WTC11 (cell line): ENCODE results near the gene TMTC1. TPM values are rescaled to one million over a fixed set of nuclear protein-coding genes. Genes with fewer than 3 reads are reported as not detected.

Experiments used
- ATAC-seq: fragments of 200-7000 bp; cut with Tn5 transposase; 2 replicates; pipeline ENCODE4 v1.10.0; 2021; ENCODE audit warnings: mild to moderate bottlenecking, moderate library complexity
- CTCF ChIA-PET: fragments of 300-600 bp; sonication (Branson Sonifier 250); formaldehyde crosslinking; loops from one replicate; lab custom pipeline; 2021; ENCODE audit warnings: antibody characterized with exemption; lab: Charles Lee
- POLR2A ChIA-PET: fragments of 350-600 bp; sonication (Branson Sonifier 250); formaldehyde crosslinking; loops from one replicate; lab custom pipeline; 2021; ENCODE audit warnings: antibody characterized with exemption; lab: Charles Lee
- DNase-seq: peaks from one replicate; pipeline ENCODE4 v3.0.0; 2021; ENCODE audit warnings: low spot score
- H3K27ac Mint-ChIP-seq: 2 replicates; pipeline ENCODE4 v1.8.0; 2021; ENCODE audit warnings: mixed read lengths
- H3K27me3 Mint-ChIP-seq: 2 replicates; pipeline ENCODE4 v1.8.0; 2021; ENCODE audit warnings: low read depth, mild to moderate bottlenecking, moderate library complexity, mixed read lengths
- H3K36me3 Mint-ChIP-seq: 2 replicates; pipeline ENCODE4 v1.8.0; 2021; ENCODE audit warnings: mixed read lengths
- H3K4me1 Mint-ChIP-seq: 2 replicates; pipeline ENCODE4 v1.8.0; 2022; ENCODE audit warnings: mixed read lengths
- H3K4me3 Mint-ChIP-seq: 2 replicates; pipeline ENCODE4 v1.8.0; 2021; ENCODE audit warnings: mild to moderate bottlenecking, moderate library complexity, mixed read lengths
- H3K9me3 Mint-ChIP-seq: 2 replicates; pipeline ENCODE4 v1.8.0; 2021; ENCODE audit warnings: mixed read lengths
- ATF1 ChIP-seq: sonication (generic); formaldehyde crosslinking; IDR thresholded peaks from 2 replicates; pipeline ENCODE4 v1.8.1; 2023; ENCODE audit warnings: mild to moderate bottlenecking, moderate library complexity, missing genetic modification reagents
- ELF4 ChIP-seq: sonication (generic); formaldehyde crosslinking; IDR thresholded peaks from 2 replicates; pipeline ENCODE4 v1.8.1; 2022; ENCODE audit warnings: low read depth, mild to moderate bottlenecking, moderate library complexity, missing genetic modification reagents
- FOXP1 ChIP-seq: sonication (generic); formaldehyde crosslinking; IDR thresholded peaks from 2 replicates; pipeline ENCODE4 v1.8.0; 2022; ENCODE audit warnings: missing genetic modification reagents, mild to moderate bottlenecking, moderate library complexity, borderline replicate concordance
- GTF2I ChIP-seq: fragments of 250-450 bp; sonication (Bioruptor Pico); conservative IDR thresholded peaks from 2 replicates; pipeline ENCODE4 v1.4.0; 2021; ENCODE audit warnings: mild to moderate bottlenecking
- HMGA2 ChIP-seq: fragments of 250-450 bp; sonication (Bioruptor Pico); IDR thresholded peaks from 2 replicates; pipeline ENCODE4 v1.4.0; 2021; ENCODE audit warnings: mild to moderate bottlenecking, moderate library complexity
- KAT7 ChIP-seq: sonication (generic); formaldehyde crosslinking; IDR thresholded peaks from 2 replicates; pipeline ENCODE4 v1.8.1; 2023; ENCODE audit warnings: missing genetic modification reagents, mild to moderate bottlenecking, borderline replicate concordance
- MYBL2 ChIP-seq: sonication (generic); formaldehyde crosslinking; IDR thresholded peaks from 2 replicates; pipeline ENCODE4 v1.8.1; 2023; ENCODE audit warnings: mild to moderate bottlenecking, moderate library complexity, missing genetic modification reagents
- NFATC4 ChIP-seq: fragments of 250-450 bp; sonication (Bioruptor Pico); IDR thresholded peaks from 2 replicates; pipeline ENCODE4 v1.9.0; 2021; ENCODE audit warnings: mild to moderate bottlenecking
- RORB ChIP-seq: fragments of 250-450 bp; sonication (Bioruptor Pico); IDR thresholded peaks from 2 replicates; pipeline ENCODE4 v1.9.0; 2021; ENCODE audit warnings: mild to moderate bottlenecking
- SMAD3 ChIP-seq: sonication (generic); formaldehyde crosslinking; IDR thresholded peaks from 2 replicates; pipeline ENCODE4 v1.8.0; 2022; ENCODE audit warnings: missing genetic modification reagents, mild to moderate bottlenecking, borderline replicate concordance
- SP1 ChIP-seq: sonication (generic); formaldehyde crosslinking; conservative IDR thresholded peaks from 2 replicates; pipeline ENCODE4 v1.8.1; 2022; ENCODE audit warnings: missing genetic modification reagents
- TP53 ChIP-seq: sonication (generic); formaldehyde crosslinking; IDR thresholded peaks from 2 replicates; pipeline ENCODE4 v1.8.1; 2023; ENCODE audit warnings: mild to moderate bottlenecking, missing genetic modification reagents
- ZNF121 ChIP-seq: sonication (generic); formaldehyde crosslinking; IDR thresholded peaks from 2 replicates; pipeline ENCODE4 v1.8.0; 2023; ENCODE audit warnings: missing genetic modification reagents
- ZNF138 ChIP-seq: sonication (generic); formaldehyde crosslinking; conservative IDR thresholded peaks from 2 replicates; pipeline ENCODE4 v1.8.1; 2022; ENCODE audit warnings: mild to moderate bottlenecking, moderate library complexity, missing genetic modification reagents
- ZNF396 ChIP-seq: fragments of 250-450 bp; sonication (Bioruptor Pico); IDR thresholded peaks from 2 replicates; pipeline ENCODE4 v1.8.0; 2021; ENCODE audit warnings: mild to moderate bottlenecking, moderate library complexity, borderline replicate concordance
- ZNF671 ChIP-seq: fragments of 250-450 bp; sonication (Bioruptor Pico); IDR thresholded peaks from 2 replicates; pipeline ENCODE4 v1.8.0; 2021; ENCODE audit warnings: mild to moderate bottlenecking
- total RNA-seq: library from RNA; stranded (reverse); gene quantifications from 3 replicates; pipeline ENCODE4 v1.2.3, GENCODE V29; 2021
- TF ChIP-seq, protein P1 (sequence below): sonication (generic); formaldehyde crosslinking; IDR thresholded peaks from 2 replicates; pipeline ENCODE4 v1.8.0; 2023; ENCODE audit warnings: missing genetic modification reagents, mild to moderate bottlenecking, borderline replicate concordance
- TF ChIP-seq, protein P2 (sequence below): sonication (generic); formaldehyde crosslinking; IDR thresholded peaks from 2 replicates; pipeline ENCODE4 v1.8.1; 2023; ENCODE audit warnings: mild to moderate bottlenecking, missing genetic modification reagents, moderate library complexity
- TF ChIP-seq, protein P3 (sequence below): sonication (generic); formaldehyde crosslinking; IDR thresholded peaks from 2 replicates; pipeline ENCODE4 v1.8.0; 2022; ENCODE audit warnings: mild to moderate bottlenecking, missing genetic modification reagents
- TF ChIP-seq, protein P4 (sequence below): sonication (generic); formaldehyde crosslinking; conservative IDR thresholded peaks from 2 replicates; pipeline ENCODE4 v1.8.1; 2022; ENCODE audit warnings: mild to moderate bottlenecking, missing genetic modification reagents
- TF ChIP-seq, protein P5 (sequence below): sonication (generic); formaldehyde crosslinking; IDR thresholded peaks from 2 replicates; pipeline ENCODE4 v1.8.0; 2023; ENCODE audit warnings: mild to moderate bottlenecking, missing genetic modification reagents
- TF ChIP-seq, protein P6 (sequence below): sonication (generic); formaldehyde crosslinking; IDR thresholded peaks from 2 replicates; pipeline ENCODE4 v1.8.1; 2022; ENCODE audit warnings: mild to moderate bottlenecking, moderate library complexity, missing genetic modification reagents

TMTC1 gene
- total RNA-seq, 1 experiment from 2014 or later: 17.3 TPM

DNA sequence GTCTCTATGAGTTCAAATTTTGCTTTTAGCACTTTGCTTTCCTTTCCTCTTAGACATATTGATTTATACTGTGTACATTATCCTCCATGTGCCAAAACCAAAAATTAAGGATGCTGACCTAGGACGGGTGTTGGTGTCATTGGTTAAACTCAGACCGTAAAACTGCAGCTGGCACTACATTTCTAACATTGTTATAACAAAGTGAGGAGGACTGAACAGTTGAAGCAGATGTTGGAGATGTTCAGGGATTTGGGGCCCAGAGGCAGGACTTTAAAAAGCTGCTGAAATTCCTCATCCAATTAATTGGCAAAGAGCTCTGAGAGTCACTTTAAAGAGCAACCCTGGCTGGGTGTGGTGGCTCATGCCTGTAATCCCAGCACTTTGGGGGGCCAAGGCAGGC lies 72.4 kb downstream of the TMTC1 start:
- ATAC-seq (no peak), DNase-seq (no peak)
- Mint-ChIP-seq H3K36me3 (no peaks in the 10 kb centered on the region), H3K27me3 (no peaks in the 10 kb centered on the region), H3K4me3 (no peak overlapping the region), H3K4me1 (peaks cover 56% of the 10 kb centered on the region), H3K9me3 (no peaks in the 10 kb centered on the region), H3K27ac (no peak overlapping the region; the same call in 1 of the 2 replicates)
- ChIA-PET POLR2A (interaction anchor here (0.7 kb wide), 1 partner anchor 103 kb away, joined by 11 read pairs; no protein-coding TSS in a partner anchor), CTCF (no interaction called here)
- TF ChIP-seq, protein P1, sequence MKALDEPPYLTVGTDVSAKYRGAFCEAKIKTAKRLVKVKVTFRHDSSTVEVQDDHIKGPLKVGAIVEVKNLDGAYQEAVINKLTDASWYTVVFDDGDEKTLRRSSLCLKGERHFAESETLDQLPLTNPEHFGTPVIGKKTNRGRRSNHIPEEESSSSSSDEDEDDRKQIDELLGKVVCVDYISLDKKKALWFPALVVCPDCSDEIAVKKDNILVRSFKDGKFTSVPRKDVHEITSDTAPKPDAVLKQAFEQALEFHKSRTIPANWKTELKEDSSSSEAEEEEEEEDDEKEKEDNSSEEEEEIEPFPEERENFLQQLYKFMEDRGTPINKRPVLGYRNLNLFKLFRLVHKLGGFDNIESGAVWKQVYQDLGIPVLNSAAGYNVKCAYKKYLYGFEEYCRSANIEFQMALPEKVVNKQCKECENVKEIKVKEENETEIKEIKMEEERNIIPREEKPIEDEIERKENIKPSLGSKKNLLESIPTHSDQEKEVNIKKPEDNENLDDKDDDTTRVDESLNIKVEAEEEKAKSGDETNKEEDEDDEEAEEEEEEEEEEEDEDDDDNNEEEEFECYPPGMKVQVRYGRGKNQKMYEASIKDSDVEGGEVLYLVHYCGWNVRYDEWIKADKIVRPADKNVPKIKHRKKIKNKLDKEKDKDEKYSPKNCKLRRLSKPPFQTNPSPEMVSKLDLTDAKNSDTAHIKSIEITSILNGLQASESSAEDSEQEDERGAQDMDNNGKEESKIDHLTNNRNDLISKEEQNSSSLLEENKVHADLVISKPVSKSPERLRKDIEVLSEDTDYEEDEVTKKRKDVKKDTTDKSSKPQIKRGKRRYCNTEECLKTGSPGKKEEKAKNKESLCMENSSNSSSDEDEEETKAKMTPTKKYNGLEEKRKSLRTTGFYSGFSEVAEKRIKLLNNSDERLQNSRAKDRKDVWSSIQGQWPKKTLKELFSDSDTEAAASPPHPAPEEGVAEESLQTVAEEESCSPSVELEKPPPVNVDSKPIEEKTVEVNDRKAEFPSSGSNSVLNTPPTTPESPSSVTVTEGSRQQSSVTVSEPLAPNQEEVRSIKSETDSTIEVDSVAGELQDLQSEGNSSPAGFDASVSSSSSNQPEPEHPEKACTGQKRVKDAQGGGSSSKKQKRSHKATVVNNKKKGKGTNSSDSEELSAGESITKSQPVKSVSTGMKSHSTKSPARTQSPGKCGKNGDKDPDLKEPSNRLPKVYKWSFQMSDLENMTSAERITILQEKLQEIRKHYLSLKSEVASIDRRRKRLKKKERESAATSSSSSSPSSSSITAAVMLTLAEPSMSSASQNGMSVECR (CRISPR knock-in tag): no peak
- TF ChIP-seq GTF2I (CRISPR knock-in tag) (no peak), ZNF396 (no peak), MYBL2 (no peak), ZNF121 (no peak), KAT7 (CRISPR knock-in tag) (no peak), FOXP1 (no peak), ZNF671 (CRISPR knock-in tag) (no peak), ZNF138 (CRISPR knock-in tag) (no peak), TP53 (no peak), ATF1 (no peak), RORB (CRISPR knock-in tag) (no peak), ELF4 (no peak), HMGA2 (no peak), NFATC4 (CRISPR knock-in tag) (no peak)
- TF ChIP-seq, protein P2, sequence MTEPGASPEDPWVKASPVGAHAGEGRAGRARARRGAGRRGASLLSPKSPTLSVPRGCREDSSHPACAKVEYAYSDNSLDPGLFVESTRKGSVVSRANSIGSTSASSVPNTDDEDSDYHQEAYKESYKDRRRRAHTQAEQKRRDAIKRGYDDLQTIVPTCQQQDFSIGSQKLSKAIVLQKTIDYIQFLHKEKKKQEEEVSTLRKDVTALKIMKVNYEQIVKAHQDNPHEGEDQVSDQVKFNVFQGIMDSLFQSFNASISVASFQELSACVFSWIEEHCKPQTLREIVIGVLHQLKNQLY (CRISPR knock-in tag): no peak
- TF ChIP-seq, protein P3, sequence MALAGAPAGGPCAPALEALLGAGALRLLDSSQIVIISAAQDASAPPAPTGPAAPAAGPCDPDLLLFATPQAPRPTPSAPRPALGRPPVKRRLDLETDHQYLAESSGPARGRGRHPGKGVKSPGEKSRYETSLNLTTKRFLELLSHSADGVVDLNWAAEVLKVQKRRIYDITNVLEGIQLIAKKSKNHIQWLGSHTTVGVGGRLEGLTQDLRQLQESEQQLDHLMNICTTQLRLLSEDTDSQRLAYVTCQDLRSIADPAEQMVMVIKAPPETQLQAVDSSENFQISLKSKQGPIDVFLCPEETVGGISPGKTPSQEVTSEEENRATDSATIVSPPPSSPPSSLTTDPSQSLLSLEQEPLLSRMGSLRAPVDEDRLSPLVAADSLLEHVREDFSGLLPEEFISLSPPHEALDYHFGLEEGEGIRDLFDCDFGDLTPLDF (CRISPR knock-in tag): no peak
- TF ChIP-seq, protein P4, sequence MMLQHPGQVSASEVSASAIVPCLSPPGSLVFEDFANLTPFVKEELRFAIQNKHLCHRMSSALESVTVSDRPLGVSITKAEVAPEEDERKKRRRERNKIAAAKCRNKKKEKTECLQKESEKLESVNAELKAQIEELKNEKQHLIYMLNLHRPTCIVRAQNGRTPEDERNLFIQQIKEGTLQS: no peak
- TF ChIP-seq, protein P5, sequence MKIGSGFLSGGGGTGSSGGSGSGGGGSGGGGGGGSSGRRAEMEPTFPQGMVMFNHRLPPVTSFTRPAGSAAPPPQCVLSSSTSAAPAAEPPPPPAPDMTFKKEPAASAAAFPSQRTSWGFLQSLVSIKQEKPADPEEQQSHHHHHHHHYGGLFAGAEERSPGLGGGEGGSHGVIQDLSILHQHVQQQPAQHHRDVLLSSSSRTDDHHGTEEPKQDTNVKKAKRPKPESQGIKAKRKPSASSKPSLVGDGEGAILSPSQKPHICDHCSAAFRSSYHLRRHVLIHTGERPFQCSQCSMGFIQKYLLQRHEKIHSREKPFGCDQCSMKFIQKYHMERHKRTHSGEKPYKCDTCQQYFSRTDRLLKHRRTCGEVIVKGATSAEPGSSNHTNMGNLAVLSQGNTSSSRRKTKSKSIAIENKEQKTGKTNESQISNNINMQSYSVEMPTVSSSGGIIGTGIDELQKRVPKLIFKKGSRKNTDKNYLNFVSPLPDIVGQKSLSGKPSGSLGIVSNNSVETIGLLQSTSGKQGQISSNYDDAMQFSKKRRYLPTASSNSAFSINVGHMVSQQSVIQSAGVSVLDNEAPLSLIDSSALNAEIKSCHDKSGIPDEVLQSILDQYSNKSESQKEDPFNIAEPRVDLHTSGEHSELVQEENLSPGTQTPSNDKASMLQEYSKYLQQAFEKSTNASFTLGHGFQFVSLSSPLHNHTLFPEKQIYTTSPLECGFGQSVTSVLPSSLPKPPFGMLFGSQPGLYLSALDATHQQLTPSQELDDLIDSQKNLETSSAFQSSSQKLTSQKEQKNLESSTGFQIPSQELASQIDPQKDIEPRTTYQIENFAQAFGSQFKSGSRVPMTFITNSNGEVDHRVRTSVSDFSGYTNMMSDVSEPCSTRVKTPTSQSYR (CRISPR knock-in tag): no peak

DNA sequence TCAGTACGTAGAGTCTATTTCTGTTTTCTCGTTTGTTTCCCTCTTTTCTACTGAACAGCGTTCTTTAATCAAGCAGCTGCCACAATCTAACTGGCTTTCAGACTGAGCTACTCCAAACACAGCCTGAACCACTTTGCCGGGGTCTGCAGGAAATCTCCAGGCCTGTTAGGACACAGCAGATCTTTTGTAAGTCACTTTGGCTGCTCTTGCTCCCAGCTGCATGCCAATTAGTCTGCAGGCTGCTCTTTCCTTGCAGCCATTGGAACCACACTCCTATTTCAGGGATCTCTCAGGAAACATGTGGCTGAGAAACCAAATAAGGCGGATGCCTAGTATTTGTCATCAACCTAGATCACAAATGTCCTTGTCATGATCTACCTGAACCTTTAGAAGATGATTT lies 73.6 kb downstream of the TMTC1 start:
- ATAC-seq: peak; percentile 94
- Mint-ChIP-seq H3K9me3 (no peaks in the 10 kb centered on the region), H3K27me3 (no peaks in the 10 kb centered on the region), H3K4me1 (peaks cover 68% of the 10 kb centered on the region), H3K36me3 (no peaks in the 10 kb centered on the region), H3K27ac (peak overlapping the region; percentile 95), H3K4me3 (no peak overlapping the region)
- POLR2A ChIA-PET: no interaction called here
- TF ChIP-seq, protein P6, sequence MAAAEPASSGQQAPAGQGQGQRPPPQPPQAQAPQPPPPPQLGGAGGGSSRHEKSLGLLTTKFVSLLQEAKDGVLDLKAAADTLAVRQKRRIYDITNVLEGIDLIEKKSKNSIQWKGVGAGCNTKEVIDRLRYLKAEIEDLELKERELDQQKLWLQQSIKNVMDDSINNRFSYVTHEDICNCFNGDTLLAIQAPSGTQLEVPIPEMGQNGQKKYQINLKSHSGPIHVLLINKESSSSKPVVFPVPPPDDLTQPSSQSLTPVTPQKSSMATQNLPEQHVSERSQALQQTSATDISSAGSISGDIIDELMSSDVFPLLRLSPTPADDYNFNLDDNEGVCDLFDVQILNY (CRISPR knock-in tag): no peak
- no peak for TF ChIP-seq SMAD3
- 0 out of 2 replicates have a peak, but pooled peaks have one; percentile 29 for TF ChIP-seq SP1 (CRISPR knock-in tag)
- no peak for TF ChIP-seq KAT7 (CRISPR knock-in tag)
- TF ChIP-seq HMGA2: 0 out of 2 replicates have a peak, but pooled peaks have one; percentile 60
- DNase-seq: peak; percentile 41
- CTCF ChIA-PET: interaction anchor here (0.9 kb wide), 1 partner anchor 9 kb away, joined by 3 read pairs; no protein-coding TSS in a partner anchor
